NCI-H748 (cell line): ENCODE data around the gene HMGCS2.
A peak's percentile ranks its signal among the peaks of the same experiment; 100 is the strongest.
"Not testable (repeated sequence)": the region's sequence is repeated elsewhere in the genome, so short reads cannot be mapped to it uniquely, and the experiment has no call there.

Experiments used
- DNase-seq: peaks from one replicate; lab custom pipeline; 2025; ENCODE audit not compliant: unreplicated experiment; lab: John Stamatoyannopoulos, UW

Gene HMGCS2

DNA sequence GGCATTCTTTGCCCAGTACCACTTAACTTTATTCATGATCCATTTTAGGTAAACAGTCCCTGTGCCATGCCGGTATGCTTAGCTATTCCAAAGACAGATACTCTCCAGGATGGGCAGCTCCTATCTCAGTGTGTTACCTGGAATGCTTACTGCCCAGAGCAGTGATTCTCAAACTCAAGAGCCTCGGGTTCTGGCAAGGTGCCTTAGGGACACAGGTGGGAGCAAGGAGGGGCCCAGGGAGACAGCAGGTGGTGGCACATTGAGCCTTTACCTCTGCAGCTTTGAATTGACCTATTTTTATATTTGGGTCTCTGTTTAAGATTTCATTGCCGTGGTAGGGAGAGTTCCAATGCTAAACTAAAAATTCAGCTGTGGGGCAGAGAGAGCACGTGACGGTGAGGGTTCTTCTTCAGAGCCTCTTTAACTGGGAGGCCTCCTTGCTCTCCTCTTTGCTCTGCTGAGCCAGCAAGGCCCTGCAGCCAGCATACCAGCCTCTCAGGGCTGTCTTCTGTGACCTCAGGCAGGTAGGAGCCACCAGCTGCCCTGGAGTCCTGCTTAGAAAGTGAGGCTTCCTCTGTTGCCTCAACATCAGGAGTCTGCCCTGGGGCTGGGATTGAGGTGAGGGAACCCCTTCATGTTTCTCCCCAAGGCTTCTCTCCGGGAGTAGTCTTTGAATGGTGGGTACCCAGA is 36.8 kb downstream of the HMGCS2 start:
- no peak for DNase-seq

DNA sequence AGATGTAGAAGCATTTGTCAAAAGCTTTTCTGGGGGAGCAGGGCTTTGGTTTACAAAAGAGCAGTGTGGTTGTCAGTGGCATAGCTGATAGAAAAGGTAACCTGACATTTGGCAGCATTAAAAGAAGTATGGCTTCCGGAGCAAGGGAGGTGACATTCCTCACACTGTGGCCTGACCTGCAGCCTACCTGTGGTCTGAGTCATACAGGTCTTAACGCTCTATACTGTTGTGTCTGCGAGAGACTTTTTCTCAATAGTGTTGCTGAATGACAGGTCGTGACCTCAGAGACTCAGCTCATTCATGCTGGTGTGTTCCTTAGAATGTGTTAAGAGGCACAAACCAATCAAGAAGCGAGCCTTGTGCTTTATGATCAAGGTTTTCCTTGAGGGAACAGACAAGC is 37.6 kb downstream of the HMGCS2 start:
- DNase-seq: no peak

DNA sequence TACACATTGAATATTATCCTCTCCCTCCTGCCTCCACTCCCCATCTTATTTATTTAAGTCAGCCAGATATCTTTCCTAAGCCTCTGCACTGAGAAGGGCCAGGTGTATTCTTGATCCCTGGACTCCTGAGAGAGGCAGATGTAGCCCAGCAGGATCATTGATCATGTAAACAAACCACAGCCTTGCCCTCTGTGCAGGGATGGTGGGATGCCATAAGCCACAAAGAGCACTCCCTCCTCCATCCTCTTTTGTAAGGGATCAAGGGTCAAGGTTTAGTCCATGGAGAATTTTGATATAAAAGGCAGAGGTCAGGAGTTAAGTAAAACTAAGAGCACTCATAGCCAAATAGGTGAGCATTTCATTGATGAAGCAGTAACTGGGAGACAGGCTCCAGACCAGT is 39.7 kb downstream of the HMGCS2 start:
- peak; percentile 24 for DNase-seq

DNA sequence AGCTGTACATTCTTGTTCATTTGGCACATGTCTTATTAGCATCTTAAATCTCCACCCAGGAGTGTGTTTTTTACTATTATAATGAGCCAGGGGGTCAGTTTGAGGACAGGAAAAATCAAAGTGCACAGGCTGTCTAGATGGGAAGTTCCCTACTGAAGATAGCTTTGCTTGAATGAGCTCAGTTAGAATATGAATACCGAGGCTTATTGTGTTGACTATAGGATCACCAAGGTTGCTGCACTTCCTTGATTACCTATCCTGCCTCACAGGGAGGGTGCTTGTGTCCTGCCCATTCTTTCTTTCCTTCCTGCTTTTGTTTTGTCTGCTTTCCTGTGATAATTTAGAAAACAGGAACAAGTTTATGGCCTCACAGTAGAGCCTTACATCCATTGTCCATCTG is 40.7 kb downstream of the HMGCS2 start:
- no peak for DNase-seq

DNA sequence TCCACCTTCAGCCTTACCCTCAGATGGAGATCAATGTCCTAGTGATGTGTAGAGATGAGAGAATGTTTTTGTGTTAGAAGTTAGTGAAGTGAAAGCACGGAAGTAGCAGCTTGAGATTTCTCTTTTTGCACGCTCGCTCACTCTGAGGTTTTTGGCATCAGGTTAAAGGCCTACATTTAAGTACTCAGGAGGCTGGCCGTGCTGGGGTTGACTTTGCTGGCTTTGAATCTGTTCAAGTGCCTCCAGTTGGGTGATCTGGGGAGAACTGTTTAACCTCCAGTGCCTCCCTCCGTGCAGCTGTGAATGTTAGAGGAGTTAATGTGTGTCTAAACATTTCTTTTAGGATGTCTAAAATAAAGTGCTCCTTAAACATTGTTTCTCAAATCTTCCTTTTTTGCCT is 43.1 kb downstream of the HMGCS2 start:
- no peak for DNase-seq

DNA sequence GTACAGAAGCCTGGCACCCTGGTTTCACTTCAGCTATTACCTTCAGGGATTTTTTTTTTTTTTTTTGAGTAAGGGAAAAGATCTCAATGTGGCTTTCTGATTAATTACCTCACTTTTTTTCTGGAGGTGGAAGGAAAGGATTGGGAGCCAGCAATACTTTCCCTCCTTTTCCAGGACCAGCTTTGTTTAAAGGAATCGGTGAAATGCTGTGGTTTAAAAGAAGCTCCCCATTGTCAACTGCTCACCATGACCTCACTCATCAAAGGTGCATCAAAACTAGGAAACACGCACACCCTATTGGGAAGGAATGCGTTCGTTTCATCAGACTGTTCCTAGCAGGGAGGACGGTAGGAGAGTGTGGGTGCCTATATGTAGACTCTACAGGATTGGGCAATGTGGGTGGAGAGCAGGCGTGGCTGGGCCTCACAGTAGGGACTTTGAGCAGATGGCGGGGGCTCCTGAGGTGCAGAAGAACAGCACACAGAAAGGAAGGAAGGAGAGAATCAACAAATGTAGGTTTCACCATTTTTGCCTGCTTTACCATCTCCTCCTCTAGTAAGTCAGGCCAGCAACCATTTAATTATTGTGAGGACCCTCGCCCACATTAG is 44.0 kb downstream of the HMGCS2 start:
- DNase-seq: no peak

DNA sequence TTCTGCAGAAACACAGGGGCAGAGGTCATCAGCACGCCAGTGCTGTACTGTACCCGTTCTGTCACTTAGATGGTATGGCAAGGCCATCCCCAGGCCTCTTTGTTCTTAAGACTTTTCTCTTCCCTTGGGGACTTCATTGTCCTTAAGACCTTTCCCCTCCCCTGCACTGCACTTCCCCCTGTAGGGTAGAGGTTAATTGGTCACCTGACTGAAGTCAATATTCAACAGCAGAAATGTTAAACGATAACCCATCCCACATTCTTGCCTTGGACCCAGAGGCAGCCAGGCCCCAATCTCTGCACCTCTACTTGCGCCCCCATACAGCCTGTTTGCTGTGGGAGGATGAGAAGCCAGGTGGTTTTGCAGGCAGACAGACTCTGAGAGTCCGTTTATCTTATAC is 46.8 kb downstream of the HMGCS2 start:
- no peak for DNase-seq

DNA sequence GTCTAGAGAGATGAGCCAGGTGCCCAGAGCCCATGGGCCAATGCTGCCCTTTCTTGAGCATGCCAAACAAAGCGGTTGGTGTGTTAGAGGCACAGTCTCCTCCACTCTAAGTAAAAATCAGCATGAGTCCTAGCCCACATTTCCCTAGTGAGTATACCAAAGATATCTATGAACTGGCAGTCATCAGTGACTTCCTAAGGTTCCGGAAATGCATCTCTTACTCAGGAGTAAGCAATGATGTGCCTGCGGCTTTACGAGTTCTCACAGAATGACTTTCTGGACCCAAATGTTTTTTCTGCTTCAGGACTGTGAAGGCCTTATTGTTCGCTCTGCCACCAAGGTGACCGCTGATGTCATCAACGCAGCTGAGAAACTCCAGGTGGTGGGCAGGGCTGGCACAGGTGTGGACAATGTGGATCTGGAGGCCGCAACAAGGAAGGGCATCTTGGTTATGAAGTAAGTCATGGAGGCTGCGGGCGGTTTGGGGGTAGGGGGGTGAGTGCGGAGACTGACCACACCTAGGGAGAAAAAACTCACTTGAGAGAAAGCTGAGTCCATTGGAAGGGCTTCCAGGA is 47.8 kb downstream of the HMGCS2 start:
- DNase-seq: no peak

DNA sequence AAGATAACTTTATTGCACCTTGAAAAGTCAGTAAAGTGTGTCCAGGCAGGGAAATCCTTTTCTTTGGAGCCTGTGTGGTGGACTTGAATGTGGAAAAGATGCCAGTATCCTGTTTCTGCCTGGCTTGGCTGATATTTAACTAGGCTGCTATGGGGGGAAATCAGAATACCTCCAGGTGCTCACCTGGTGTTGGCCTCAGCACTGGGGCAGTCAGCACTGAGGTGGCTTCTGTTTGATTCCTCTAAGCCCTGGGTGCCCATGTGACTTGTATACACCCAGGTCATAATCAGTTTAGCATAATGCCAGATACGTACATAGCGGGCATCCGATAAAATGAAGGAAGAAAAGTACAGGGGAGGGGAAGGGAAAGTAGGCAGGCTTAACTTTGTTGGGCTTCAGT is 49.7 kb downstream of the HMGCS2 start:
- DNase-seq: no peak

DNA sequence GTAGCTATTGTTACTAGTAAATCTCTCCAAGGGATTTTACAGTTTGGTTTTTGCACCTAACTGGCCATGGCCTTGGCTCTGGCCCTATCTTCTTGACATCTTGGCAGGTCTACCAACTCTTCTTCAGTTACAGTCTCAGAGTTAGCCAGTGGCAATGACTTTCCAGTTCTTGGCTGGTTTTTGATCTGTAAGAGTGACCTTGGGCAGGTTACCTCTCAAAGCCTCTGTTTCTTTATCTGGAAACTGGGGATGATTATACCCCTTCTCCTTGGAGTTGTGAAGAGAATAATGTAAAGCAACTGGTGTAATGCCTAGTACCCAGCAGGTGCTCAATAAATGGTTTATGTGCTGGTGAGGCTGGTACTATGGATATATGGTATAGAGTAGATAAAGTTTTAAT is 50.3 kb downstream of the HMGCS2 start:
- no peak for DNase-seq

DNA sequence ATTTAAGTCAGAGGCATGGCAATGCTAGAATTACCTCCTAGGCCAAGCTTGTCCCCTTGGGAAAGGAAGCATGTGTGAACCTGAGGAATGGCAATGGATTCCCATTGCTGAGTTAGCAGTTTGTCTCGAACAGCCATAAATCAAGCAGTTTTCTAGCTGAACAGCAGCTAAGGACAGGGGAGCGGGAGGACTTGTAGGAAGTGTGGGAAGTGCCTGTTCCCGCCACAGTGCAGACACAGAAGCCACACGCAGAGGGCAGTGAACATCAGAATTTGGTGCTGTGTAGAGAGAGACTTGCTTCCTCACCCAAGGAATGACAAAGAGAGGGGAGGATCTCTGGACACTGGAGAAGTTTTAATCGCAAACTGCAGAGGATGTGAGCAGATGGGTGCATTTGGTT is 53.2 kb downstream of the HMGCS2 start:
- no peak for DNase-seq

DNA sequence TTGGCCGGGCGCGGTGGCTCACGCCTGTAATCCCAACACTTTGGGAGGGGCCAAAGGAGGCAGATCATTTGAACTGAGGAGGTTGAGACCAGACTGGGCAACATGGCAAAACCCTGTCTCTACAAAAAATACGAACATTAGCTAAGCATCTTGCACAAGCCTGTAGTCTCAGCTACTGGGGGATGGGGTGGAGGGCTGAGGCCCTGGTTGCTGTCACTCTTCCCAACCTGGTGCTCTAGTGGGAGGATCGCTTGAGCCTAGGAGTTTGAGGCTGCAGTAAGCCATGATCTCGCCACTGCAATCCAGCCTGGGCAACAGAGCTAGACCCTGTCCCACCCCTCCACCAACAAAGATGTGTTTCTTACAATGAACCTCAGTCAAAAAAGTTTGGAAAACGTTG is 54.1 kb downstream of the HMGCS2 start:
- DNase-seq: no peak

DNA sequence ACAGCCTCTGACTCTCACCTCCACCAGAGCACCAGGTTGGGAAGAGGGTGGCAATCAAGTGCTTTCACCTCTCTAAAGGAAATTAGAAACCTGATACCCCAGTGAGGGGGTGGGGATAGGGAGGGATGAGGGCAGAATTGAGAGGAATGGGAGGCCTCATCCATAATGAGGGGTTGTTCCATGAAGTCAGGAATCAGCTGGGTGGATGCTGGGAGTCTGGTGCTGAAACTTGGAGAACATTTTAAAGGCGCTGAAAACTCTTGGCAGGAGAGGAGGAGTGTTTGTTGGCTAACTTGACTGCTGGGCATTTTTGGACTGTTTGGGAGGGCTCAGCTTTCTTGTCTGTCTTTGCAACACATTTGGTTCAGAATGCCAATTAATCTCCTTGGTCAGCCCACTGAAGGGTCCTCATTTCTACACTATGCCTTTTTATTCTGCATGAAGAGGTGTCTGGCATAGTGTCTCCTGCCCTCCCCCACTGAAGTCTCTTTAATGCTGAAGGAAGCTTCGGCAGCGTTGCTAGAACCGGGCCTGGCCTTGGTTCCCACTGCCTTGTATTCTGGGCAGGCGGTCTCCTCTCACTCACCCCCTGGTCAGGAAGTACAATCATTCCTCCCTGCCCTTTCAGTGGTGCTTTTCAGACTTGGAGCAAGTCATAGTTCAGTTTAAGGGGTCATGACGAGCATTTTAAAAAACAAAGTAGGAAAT is 54.8 kb downstream of the HMGCS2 start:
- peak; percentile 79 for DNase-seq

DNA sequence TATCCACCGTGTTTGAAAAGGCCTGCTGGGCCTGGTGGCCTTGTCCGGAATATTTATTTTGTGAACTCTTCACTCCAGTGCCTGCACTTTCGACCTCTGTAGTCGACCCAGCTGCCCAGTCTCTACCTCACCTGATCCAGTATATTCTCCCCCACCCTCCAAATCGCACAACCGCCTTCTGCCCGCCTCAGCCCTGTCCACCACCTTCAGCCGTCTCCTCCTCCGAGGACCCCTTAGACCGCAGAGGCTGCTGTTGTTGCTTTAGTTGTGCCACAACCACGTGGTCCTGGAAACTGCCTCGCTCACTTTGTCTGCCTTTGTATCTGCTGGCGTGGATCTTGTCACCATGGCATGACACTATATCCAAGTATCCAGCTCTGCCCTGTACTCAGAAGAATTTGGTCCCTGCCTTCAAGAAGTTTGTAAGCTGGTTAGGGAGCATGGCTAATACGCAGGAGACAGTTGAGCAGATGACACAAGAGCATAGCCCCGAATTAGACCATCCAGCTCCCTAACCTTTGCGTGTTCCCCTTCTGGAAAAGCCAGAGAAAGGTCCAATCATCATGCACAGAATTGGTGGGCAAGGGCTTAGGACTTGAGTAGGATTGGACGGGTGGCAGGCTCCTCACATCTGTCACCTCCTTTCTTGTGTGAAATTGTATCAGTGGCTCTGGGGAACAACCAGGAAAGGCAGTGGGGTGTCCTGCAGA is 55.5 kb downstream of the HMGCS2 start:
- DNase-seq: peak; percentile 49

DNA sequence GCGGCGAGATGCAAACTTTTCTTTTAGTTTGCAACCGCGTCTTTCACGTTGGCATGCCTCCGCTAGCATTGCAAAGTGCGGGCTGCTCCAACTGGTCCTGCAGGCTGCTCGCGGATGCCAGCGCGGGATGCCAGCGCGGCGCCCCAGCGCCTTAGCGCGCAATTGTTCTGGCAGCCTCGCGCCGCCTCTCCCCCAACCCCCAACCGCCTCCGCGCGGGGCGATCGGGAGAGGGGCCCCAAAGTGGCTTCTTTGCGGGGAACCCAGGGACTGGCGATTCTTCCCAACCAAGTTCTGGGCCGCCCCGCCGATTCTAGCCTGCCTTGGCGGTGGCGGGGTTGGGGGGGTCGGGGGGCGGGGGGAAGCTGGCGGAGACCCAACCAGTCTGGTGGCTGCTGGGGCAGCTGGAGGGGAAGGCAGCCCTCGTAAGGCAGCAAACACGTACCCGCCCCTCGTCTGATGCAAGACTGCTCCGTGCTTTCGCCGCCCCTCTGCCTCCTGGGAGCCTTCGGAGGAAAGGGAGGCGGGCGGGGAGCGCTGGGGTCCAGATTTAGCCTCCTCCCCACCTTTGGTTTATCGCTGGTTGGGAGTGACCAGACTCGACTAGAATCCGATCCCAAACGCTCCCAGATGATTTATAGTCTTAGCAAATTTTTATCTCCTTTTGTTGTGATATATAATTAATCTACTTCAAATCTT is 56.2 kb downstream of the HMGCS2 start:
- peak; percentile 88 for DNase-seq

DNA sequence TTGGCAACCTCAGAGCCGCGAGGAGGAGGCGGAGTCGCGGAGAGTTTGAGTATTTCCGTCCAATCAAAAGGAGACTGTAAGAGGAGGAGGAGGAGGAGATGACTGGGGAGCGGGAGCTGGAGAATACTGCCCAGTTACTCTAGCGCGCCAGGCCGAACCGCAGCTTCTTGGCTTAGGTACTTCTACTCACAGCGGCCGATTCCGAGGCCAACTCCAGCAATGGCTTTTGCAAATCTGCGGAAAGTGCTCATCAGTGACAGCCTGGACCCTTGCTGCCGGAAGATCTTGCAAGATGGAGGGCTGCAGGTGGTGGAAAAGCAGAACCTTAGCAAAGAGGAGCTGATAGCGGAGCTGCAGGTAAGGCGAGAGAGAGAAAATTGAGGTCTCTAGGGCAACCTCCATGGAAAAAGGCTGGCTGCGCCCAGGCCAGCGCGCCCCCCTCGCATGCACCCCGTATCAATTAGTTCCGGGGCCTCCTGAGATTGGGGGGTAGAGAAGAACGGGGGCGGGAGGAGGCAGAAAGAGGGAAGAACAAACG is 56.8 kb downstream of the HMGCS2 start, which contains the start of gene PHGDH:
PHGDH (plus strand) TSS at position 131 of the 538 bp plus-strand sequence; CDS start at position 220, 89 bp downstream.
- DNase-seq: peak; percentile 90

DNA sequence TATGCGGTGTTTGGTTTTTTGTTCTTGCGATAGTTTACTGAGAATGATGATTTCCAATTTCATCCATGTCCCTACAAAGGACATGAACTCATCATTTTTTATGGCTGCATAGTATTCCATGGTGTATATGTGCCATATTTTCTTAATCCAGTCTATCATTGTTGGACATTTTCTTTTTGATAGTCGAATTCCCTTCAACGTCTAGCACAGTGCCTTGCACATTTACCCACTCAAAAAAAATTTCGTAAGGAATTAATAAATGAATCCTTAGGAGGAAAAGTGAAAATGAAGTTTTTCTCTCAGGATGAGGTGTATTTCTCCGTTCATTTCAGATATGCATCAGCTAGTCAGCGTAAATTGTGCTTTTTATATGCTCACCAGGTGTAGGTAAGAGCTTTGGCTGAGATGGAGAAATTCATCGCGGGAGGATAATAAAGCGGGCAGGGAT is 57.3 kb downstream of the HMGCS2 start:
- DNase-seq: not testable (repeated sequence)

DNA sequence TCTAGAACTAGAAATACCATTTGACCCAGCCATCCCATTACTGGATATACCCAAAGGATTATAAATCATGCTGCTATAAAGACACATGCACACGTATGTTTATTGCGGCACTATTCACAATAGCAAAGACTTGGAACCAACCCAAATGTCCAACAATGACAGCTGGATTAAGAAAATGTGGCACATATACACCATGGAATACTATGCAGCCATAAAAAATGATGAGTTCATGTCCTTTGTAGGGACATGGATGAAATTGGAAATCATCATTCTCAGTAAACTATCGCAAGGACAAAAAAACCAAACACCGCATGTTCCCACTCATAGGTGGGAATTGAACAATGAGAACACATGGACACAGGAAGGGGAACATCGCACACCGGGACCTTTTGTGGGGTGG is 62.1 kb downstream of the HMGCS2 start:
- not testable (repeated sequence) for DNase-seq

DNA sequence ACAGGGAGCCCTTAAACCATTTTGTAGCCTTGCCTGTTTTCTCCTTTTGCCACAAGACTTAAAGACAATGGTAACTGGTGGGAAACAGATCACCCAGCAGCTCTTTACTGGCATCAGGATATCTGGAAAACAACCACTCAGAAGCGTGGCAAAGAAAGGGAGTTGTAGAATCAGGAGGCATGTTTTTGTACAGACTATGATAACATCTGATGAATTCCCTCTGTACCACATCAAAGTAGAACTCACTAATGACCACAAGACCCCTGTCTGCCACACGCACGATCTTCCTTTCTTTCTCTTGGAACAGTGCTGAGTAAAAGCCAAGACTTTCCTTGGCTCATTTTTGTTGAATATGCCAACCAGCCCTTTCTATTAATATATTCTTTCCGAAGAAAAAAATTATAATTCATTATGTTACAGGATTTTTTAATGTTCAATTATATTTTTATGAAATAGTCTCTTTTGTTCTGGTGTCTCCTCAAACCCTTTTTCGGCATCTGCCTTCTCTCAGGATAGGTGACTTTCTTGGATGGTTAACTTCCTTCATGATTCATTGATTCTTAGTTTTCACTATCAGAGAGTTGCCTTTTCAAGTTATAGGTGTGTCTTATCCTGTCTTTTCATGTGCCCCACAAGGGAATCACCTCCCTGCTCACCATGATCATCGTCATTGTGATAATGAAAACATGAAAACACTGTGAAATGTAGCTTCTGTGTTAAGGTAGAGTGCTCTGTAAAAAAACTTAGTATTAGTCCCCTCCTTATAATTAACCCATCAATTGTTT is 64.8 kb downstream of the HMGCS2 start:
- no peak for DNase-seq

DNA sequence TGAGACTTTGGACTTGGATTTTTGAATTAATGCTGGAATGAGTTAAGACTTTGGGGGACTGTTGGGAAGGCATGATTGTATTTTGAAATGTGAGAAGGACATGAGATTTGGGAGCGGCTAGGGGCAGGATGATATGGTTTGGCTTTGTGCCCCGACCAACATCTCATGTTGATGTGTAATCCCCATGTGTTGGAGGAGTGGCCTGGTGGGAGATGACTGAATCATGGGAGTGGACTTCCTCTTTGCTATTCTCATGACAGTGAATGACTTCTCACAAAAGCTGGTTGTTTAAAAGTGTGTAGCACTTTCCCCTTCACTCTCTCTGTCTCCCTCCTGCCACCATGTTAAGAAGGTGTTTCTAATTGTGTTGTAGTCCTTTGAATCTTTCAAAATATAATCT is 66.3 kb downstream of the HMGCS2 start:
- DNase-seq: no peak
